HepG2 (cell line): ENCODE measurements around the gene BCAS1. TPM values are rescaled to one million over a fixed set of nuclear protein-coding genes. Genes with fewer than 3 reads are reported as not detected.
A peak's percentile ranks its signal among the peaks of the same experiment; 100 is the strongest.

Experiments
- CCAR2 ChIP-seq: fragments of 200-400 bp; formaldehyde crosslinking; optimal IDR thresholded peaks from 2 replicates; pipeline ENCODE3; 2018; ENCODE audit warnings: low read depth, mild to moderate bottlenecking, low read length, moderate library complexity
- CENPBD1 ChIP-seq: sonication (generic); formaldehyde crosslinking; IDR thresholded peaks from 2 replicates; pipeline ENCODE4 v1.8.0; 2022; ENCODE audit warnings: missing genetic modification reagents, low read depth, mild to moderate bottlenecking, borderline replicate concordance
- ETV6 ChIP-seq: sonication (generic); formaldehyde crosslinking; conservative IDR thresholded peaks from 2 replicates; pipeline ENCODE4 v1.4.0; 2020; ENCODE audit warnings: missing genetic modification reagents
- KMT2A ChIP-seq: sonication (generic); formaldehyde crosslinking; IDR thresholded peaks from 2 replicates; pipeline ENCODE4 v1.4.0; 2020; ENCODE audit warnings: missing genetic modification reagents
- NFRKB ChIP-seq: fragments of 450-650 bp; IDR thresholded peaks from 2 replicates; pipeline ENCODE4 v1.6.1; 2017
- POLR2G ChIP-seq: fragments of 200-400 bp; formaldehyde crosslinking; IDR thresholded peaks from 2 replicates; pipeline ENCODE4 v1.6.1; 2018; ENCODE audit warnings: mild to moderate bottlenecking, low read depth, low read length, moderate library complexity
- SAFB2 ChIP-seq: sonication (generic); formaldehyde crosslinking; IDR thresholded peaks from 2 replicates; pipeline ENCODE4 v1.5.1; 2020; ENCODE audit warnings: missing genetic modification reagents, low read depth, mild to moderate bottlenecking, borderline replicate concordance
- ZBTB21 ChIP-seq: sonication (generic); formaldehyde crosslinking; IDR thresholded peaks from 2 replicates; pipeline ENCODE4 v1.4.0; 2020; ENCODE audit warnings: missing genetic modification reagents
- ZBTB37 ChIP-seq: sonication (generic); formaldehyde crosslinking; IDR thresholded peaks from 2 replicates; pipeline ENCODE4 v1.4.0; 2020; ENCODE audit warnings: mild to moderate bottlenecking, missing genetic modification reagents
- ZFAT ChIP-seq: sonication (generic); formaldehyde crosslinking; conservative IDR thresholded peaks from 2 replicates; pipeline ENCODE4 v1.8.1; 2023; ENCODE audit warnings: missing genetic modification reagents, inconsistent platforms
- ZFP62 ChIP-seq: sonication (generic); formaldehyde crosslinking; IDR thresholded peaks from 2 replicates; pipeline ENCODE4 v1.4.0; 2020; ENCODE audit warnings: missing genetic modification reagents
- ZNF597 ChIP-seq: sonication (generic); formaldehyde crosslinking; IDR thresholded peaks from 2 replicates; pipeline ENCODE4 v1.5.0; 2020; ENCODE audit warnings: missing genetic modification reagents
- polyA plus RNA-seq, 8 experiments: library from polyadenylated mRNA; depleted of rRNA in 3 of 8; stranded (reverse) in 7 of 8; unstranded in 1 of 8; fragments of >200 nt; fragmentation: Illumina TruSeq in 4 of 8; extraction: Trizol in 4 of 8; gene quantifications; 2 replicates each; pipeline versions ENCODE4 v1.2.1 to v1.2.3, GENCODE V29; 2011 to 2016; ENCODE audit warnings: low read depth in 4 of 8, missing spikeins in 1 of 8, mixed read lengths in 1 of 8; ENCODE audit not compliant: insufficient read depth in 1 of 8
- total RNA-seq, 5 experiments: library from RNA; depleted of rRNA; stranded (reverse); fragments of >200 nt; fragmentation: Illumina TruSeq; extraction: Trizol; gene quantifications; 2 replicates each; pipeline ENCODE4 v1.2.3, GENCODE V29; 2016; ENCODE audit warnings: low read depth in 1 of 5
- TF ChIP-seq, protein P1 (sequence below): sonication (generic); formaldehyde crosslinking; IDR thresholded peaks from 2 replicates; pipeline ENCODE4 v1.5.0; 2020; ENCODE audit warnings: mild to moderate bottlenecking, missing genetic modification reagents, borderline replicate concordance
- TF ChIP-seq, protein P2 (sequence below): sonication (generic); formaldehyde crosslinking; IDR thresholded peaks from 2 replicates; pipeline ENCODE4 v1.4.0; 2020; ENCODE audit warnings: missing genetic modification reagents, mild to moderate bottlenecking, borderline replicate concordance

BCAS1 gene
- total and polyA plus RNA-seq, 2 of the 13 experiments (the other 11 are each of a cell fraction or from before 2014, with no cell fraction given): 0.55 to 0.91 TPM

DNA sequence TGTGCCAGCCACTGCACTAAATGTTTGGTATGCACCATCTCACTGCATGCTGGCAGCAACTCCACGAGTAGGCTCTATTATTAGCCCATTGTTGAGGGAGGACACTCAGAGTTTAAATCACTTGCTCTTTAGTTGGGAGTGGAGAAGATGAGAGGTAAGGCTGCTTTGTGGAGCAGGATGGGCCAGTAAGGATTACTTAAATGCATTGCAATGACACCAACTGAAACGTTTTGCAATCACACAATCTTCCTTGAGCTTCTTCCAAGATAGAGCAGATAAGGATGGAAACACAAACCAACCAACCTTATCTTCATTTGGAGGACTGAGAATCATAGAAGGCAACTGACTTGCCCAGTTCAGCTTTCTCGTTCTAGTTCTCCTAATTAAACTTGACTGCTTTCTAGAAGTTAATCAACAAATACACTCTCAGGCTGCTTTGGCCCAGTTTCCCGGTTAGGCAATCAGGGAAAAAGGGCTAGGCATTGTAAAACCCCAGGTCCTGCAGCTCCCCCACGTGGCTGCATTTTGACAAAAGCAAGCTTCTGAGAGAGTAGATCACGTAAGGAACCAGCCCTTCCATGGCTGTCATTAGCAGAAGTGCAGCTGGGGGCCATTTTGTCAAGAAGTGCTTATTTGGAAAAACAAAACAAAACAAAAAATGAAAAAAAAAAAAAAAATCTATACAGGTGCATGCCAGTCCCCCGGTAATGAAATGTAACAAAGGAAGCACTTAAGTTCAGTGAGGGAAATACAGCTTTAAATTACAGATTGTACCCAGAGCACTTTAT lies 130.6 kb downstream of the BCAS1 start (continued):
- TF ChIP-seq, protein P1, sequence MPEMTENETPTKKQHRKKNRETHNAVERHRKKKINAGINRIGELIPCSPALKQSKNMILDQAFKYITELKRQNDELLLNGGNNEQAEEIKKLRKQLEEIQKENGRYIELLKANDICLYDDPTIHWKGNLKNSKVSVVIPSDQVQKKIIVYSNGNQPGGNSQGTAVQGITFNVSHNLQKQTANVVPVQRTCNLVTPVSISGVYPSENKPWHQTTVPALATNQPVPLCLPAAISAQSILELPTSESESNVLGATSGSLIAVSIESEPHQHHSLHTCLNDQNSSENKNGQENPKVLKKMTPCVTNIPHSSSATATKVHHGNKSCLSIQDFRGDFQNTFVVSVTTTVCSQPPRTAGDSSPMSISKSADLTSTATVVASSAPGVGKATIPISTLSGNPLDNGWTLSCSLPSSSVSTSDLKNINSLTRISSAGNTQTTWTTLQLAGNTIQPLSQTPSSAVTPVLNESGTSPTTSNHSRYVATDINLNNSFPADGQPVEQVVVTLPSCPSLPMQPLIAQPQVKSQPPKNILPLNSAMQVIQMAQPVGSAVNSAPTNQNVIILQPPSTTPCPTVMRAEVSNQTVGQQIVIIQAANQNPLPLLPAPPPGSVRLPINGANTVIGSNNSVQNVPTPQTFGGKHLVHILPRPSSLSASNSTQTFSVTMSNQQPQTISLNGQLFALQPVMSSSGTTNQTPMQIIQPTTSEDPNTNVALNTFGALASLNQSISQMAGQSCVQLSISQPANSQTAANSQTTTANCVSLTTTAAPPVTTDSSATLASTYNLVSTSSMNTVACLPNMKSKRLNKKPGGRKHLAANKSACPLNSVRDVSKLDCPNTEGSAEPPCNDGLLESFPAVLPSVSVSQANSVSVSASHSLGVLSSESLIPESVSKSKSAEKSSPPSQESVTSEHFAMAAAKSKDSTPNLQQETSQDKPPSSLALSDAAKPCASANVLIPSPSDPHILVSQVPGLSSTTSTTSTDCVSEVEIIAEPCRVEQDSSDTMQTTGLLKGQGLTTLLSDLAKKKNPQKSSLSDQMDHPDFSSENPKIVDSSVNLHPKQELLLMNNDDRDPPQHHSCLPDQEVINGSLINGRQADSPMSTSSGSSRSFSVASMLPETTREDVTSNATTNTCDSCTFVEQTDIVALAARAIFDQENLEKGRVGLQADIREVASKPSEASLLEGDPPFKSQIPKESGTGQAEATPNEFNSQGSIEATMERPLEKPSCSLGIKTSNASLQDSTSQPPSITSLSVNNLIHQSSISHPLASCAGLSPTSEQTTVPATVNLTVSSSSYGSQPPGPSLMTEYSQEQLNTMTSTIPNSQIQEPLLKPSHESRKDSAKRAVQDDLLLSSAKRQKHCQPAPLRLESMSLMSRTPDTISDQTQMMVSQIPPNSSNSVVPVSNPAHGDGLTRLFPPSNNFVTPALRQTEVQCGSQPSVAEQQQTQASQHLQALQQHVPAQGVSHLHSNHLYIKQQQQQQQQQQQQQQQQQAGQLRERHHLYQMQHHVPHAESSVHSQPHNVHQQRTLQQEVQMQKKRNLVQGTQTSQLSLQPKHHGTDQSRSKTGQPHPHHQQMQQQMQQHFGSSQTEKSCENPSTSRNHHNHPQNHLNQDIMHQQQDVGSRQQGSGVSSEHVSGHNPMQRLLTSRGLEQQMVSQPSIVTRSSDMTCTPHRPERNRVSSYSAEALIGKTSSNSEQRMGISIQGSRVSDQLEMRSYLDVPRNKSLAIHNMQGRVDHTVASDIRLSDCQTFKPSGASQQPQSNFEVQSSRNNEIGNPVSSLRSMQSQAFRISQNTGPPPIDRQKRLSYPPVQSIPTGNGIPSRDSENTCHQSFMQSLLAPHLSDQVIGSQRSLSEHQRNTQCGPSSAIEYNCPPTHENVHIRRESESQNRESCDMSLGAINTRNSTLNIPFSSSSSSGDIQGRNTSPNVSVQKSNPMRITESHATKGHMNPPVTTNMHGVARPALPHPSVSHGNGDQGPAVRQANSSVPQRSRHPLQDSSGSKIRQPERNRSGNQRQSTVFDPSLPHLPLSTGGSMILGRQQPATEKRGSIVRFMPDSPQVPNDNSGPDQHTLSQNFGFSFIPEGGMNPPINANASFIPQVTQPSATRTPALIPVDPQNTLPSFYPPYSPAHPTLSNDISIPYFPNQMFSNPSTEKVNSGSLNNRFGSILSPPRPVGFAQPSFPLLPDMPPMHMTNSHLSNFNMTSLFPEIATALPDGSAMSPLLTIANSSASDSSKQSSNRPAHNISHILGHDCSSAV: no peak
- TF ChIP-seq ZBTB21 (CRISPR knock-in tag): peak; percentile 51; the same call in 1 of the 2 replicates
- peak; percentile 42; the same call in 1 of the 2 replicates for TF ChIP-seq KMT2A (CRISPR knock-in tag)
- TF ChIP-seq CCAR2: peak; percentile 52
- TF ChIP-seq, protein P2, sequence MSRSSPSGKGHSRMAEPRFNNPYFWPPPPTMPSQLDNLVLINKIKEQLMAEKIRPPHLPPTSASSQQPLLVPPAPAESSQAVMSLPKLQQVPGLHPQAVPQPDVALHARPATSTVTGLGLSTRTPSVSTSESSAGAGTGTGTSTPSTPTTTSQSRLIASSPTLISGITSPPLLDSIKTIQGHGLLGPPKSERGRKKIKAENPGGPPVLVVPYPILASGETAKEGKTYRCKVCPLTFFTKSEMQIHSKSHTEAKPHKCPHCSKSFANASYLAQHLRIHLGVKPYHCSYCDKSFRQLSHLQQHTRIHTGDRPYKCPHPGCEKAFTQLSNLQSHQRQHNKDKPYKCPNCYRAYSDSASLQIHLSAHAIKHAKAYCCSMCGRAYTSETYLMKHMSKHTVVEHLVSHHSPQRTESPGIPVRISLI (CRISPR knock-in tag): peak; percentile 32; the same call in 1 of the 2 replicates
- TF ChIP-seq ZNF597 (CRISPR knock-in tag): no peak
- TF ChIP-seq ZFAT (CRISPR knock-in tag): no peak
- TF ChIP-seq ZFP62 (CRISPR knock-in tag): no peak
- no peak for TF ChIP-seq CENPBD1 (CRISPR knock-in tag)
- no peak for TF ChIP-seq NFRKB
- no peak for TF ChIP-seq POLR2G
- no peak for TF ChIP-seq ZBTB37 (CRISPR knock-in tag)
- TF ChIP-seq SAFB2 (CRISPR knock-in tag): no peak
- TF ChIP-seq ETV6 (CRISPR knock-in tag): no peak
